ENCODE results near the gene KRT82. TPM values are rescaled to one million over a fixed set of nuclear protein-coding genes. Genes with fewer than 3 reads are reported as not detected.
"Not testable (repeated sequence)": the region's sequence is repeated elsewhere in the genome, so short reads cannot be mapped to it uniquely, and the experiment has no call there.

KRT82 gene
- total RNA-seq, 1 donor from 2014 or later: not detected

DNA sequence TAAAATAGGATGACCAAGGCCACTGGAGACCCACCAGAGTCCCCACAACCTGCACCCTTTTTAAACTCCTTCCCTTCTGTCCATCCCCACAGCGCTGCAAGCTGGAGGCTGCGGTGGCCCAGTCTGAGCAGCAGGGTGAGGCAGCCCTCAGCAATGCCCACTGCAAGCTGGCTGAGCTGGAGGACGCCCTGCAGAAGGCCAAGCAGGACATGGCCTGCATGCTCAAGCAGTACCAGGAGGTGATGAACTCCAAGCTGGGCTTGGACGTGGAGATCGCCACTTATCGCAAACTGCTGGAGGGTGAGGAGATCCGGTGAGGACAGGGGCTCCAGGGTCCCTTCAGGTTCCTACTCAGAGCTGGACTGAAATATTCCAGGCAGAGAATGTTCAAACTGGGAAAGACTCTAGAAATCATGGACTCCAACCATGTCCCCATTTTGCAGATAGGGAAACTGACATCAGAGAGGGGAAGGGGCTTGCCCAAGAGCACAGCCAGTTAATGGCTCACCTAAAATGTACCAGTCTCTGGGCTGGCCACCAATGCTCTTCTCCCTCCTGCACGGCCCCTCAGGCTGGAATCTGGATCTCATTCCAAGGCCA lies 56.0 kb downstream of the KRT82 start:
- ChIA-PET CTCF (interaction anchor here (1.8 kb wide), 1 partner anchor 23 kb away, joined by 5 read pairs; no protein-coding TSS in a partner anchor), POLR2A (no interaction called here)
- H3K4me3 Mint-ChIP-seq: no peak overlapping the region
- intact Hi-C loops (cut with micrococcal nuclease): no loop called here
- peaks cover 2% of the 10 kb centered on the region for H3K27me3 Mint-ChIP-seq
- H3K9me3 Mint-ChIP-seq: no peaks in the 10 kb centered on the region
- DNase-seq (no peak), ATAC-seq (ENCODE audit: low read depth) (no peak)
- peaks cover 7% of the 10 kb centered on the region for H3K4me1 Mint-ChIP-seq
- TF ChIP-seq, protein P1, sequence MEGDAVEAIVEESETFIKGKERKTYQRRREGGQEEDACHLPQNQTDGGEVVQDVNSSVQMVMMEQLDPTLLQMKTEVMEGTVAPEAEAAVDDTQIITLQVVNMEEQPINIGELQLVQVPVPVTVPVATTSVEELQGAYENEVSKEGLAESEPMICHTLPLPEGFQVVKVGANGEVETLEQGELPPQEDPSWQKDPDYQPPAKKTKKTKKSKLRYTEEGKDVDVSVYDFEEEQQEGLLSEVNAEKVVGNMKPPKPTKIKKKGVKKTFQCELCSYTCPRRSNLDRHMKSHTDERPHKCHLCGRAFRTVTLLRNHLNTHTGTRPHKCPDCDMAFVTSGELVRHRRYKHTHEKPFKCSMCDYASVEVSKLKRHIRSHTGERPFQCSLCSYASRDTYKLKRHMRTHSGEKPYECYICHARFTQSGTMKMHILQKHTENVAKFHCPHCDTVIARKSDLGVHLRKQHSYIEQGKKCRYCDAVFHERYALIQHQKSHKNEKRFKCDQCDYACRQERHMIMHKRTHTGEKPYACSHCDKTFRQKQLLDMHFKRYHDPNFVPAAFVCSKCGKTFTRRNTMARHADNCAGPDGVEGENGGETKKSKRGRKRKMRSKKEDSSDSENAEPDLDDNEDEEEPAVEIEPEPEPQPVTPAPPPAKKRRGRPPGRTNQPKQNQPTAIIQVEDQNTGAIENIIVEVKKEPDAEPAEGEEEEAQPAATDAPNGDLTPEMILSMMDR (IDR thresholded peaks at IDR 0.05): no peak
- H3K27ac Mint-ChIP-seq: no peak overlapping the region
- no peaks in the 10 kb centered on the region for H3K36me3 Mint-ChIP-seq (ENCODE audit: low read depth)

DNA sequence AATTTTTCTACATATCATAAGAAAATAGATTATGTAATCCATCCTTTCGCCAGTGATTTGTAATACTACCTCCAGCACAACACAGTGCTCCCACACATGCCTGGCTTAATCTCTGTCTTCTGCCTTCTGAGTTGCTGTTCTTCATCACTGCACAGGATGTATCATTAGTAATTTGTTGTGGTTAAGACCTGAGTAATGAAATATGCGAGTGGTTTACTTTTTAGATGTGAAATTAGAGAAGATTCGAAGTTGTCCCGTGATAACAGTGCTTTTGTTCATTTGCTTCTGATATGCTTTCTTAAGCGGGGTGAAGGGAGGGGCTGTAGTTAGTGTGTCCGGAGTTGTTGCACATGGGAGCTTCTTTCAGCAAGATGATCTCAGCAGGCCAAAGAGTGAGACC lies 56.9 kb downstream of the KRT82 start:
- no peak overlapping the region for H3K27ac Mint-ChIP-seq
- no peak for DNase-seq
- CTCF ChIA-PET: no interaction called here
- TF ChIP-seq, protein P1 (IDR thresholded peaks at IDR 0.05): no peak
- H3K9me3 Mint-ChIP-seq: no peaks in the 10 kb centered on the region
- ATAC-seq (ENCODE audit: low read depth): no peak
- H3K4me1 Mint-ChIP-seq: peaks cover 6% of the 10 kb centered on the region
- H3K36me3 Mint-ChIP-seq (ENCODE audit: low read depth): no peaks in the 10 kb centered on the region
- intact Hi-C loops (cut with micrococcal nuclease): no loop called here
- no peak overlapping the region for H3K4me3 Mint-ChIP-seq
- POLR2A ChIA-PET: no interaction called here
- H3K27me3 Mint-ChIP-seq: peaks cover 1% of the 10 kb centered on the region

DNA sequence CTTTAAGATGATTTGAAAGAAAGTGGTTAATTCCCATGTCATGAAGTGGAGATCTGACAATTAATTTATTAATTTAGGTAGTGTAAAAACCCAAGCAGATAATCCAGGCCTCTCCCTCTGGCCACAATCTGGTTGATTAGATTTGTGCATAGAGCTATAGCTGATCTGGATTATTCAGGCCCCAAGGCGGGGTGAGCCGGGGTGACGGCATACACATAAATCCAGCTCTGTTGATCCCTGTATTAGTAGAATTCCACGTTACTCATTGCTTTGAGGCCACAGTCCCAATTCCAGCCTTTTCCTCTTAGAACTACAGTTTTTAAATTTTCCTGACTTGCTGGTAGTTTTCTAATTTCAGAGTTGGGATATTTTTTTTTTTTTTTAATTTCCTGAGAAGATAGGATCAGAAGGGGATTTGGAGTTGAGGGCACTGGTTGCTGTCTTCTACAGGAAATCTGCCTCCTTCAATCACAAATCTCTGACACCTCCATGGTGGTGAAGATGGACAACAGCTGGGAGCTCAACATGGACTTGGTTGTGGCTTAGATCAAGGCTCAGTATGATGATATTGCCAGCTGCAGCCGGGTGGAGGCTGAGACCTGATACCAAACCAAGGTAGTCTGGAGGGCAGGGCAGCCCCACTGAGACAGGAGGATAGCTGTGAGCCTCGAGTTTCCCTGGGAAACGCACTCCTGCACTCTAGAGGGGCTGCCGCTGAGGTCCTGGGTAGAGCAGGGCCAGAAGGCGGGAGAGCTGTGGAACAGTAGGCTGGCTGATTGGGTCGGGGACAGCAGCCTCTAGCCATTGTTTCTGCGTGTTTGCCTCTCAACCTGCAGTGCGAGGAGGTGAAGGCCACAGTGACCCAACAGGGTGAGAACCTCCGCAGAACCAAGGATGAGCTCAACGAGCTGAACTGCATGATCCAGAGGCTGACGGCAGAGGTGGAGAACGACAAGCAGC lies 58.3 kb downstream of the KRT82 start:
- ATAC-seq (ENCODE audit: low read depth) (no peak), DNase-seq (no peak)
- peaks cover 3% of the 10 kb centered on the region for H3K4me1 Mint-ChIP-seq
- TF ChIP-seq, protein P1 (IDR thresholded peaks at IDR 0.05): no peak
- no peak overlapping the region for H3K27ac Mint-ChIP-seq
- no peaks in the 10 kb centered on the region for H3K9me3 Mint-ChIP-seq
- no peak overlapping the region for H3K4me3 Mint-ChIP-seq
- intact Hi-C loops (cut with micrococcal nuclease): no loop called here
- no peaks in the 10 kb centered on the region for H3K36me3 Mint-ChIP-seq (ENCODE audit: low read depth)
- H3K27me3 Mint-ChIP-seq: no peaks in the 10 kb centered on the region
- ChIA-PET CTCF (no interaction called here), POLR2A (no interaction called here)

DNA sequence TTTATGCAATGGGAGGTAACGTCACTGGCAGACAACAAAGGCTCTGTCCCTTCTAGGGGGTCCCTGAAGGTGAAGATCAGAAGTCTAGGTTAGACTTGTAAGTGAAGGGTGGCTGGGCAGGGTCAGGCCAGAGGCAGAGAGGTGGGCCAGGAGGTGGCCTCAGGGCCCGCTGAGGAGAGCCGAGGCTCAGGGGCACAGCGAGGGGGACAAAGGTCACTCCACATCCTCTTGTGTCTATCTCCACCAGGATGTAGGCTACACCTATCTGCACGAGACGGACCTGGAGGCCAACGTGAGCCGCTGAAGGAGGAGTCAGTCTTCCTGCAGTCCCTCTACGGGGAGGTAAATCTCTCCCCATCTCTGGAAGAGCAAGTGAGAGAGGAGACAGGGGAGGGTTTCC lies 59.1 kb downstream of the KRT82 start:
- DNase-seq (no peak), ATAC-seq (ENCODE audit: low read depth) (no peak)
- Mint-ChIP-seq H3K4me3 (no peak overlapping the region), H3K36me3 (ENCODE audit: low read depth) (no peaks in the 10 kb centered on the region), H3K4me1 (peaks cover 3% of the 10 kb centered on the region), H3K27me3 (no peaks in the 10 kb centered on the region), H3K9me3 (no peaks in the 10 kb centered on the region), H3K27ac (no peak overlapping the region)
- intact Hi-C loops (cut with micrococcal nuclease): no loop called here
- TF ChIP-seq, protein P1 (IDR thresholded peaks at IDR 0.05): no peak
- POLR2A ChIA-PET: no interaction called here
- CTCF ChIA-PET: no interaction called here

DNA sequence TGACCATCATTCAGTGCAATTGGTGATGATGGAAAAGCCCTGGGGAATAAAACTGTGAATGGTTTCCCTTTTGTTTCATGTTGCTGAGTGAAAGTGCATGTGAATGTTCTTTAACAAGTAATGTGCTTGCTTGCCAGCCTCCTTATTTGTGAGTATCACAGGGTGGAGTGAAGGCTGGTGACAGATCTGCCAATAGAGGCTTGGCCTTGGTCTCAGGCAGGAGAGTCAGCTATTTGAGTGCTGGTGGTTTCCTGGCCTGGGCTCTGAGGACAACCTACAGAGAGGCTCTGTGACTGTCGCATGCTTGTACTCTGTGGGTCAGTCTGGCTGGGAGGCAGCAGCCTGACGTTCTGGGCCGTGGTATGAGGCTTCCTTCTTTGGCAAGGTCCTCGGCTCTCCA lies 59.5 kb downstream of the KRT82 start:
- Mint-ChIP-seq H3K36me3 (ENCODE audit: low read depth) (no peaks in the 10 kb centered on the region), H3K9me3 (no peaks in the 10 kb centered on the region), H3K27ac (no peak overlapping the region), H3K27me3 (no peaks in the 10 kb centered on the region), H3K4me1 (peaks cover under 1% of the 10 kb centered on the region), H3K4me3 (no peak overlapping the region)
- ATAC-seq (ENCODE audit: low read depth): no peak
- ChIA-PET CTCF (no interaction called here), POLR2A (no interaction called here)
- intact Hi-C loops (cut with micrococcal nuclease): no loop called here
- TF ChIP-seq, protein P1 (IDR thresholded peaks at IDR 0.05): no peak
- no peak for DNase-seq

DNA sequence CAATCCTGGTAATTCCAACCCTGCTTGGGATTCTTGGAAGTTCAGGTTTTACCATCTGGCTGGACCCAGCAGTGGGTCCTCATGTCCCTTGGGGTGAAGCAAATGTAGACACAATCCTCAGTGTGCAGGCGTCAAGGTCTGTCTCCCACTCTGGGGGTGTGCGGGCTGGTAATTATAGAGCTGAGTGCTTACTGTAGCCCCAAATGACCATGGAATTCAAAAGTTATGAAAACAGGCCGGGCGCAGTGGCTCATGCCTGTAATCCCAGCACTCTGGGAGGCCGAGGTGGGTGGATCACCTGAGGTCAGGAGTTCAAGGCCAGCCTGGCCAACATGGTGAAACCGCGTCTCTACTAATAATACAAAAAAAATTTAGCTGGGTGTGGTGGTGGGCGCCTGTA lies 61.1 kb downstream of the KRT82 start:
- intact Hi-C loops (cut with micrococcal nuclease); POLR2A ChIA-PET; ATAC-seq (ENCODE audit: low read depth); H3K4me1 Mint-ChIP-seq; H3K27ac Mint-ChIP-seq; H3K4me3 Mint-ChIP-seq; CTCF ChIA-PET; DNase-seq; H3K27me3 Mint-ChIP-seq; H3K9me3 Mint-ChIP-seq; H3K36me3 Mint-ChIP-seq (ENCODE audit: low read depth): not testable (repeated sequence)
